Neural cell (in vitro differentiated cells): ENCODE measurements around the gene OCIAD1. TPM values are rescaled to one million over a fixed set of nuclear protein-coding genes. Genes with fewer than 3 reads are reported as not detected.

ENCODE experiments used
- H2AFZ ChIP-seq: fragments of 200-600, 300-800 bp; sonication (generic), shearing (Covaris generic); 2 replicates; pipeline ENCODE4 v1.6.0; 2014; ENCODE audit warnings: low read depth, mild to moderate bottlenecking, antibody characterized with exemption, low read length, moderate library complexity
- H3F3A ChIP-seq: fragments of 200-600 bp; shearing (Covaris generic); 2 replicates; pipeline ENCODE4 v1.6.1; 2016; ENCODE audit warnings: mild to moderate bottlenecking, moderate library complexity, mixed read lengths, antibody characterized with exemption, low read length; ENCODE audit not compliant: insufficient read depth, poor library complexity, severe bottlenecking
- H3K27ac ChIP-seq: fragments of 200-600, 300-800 bp; sonication (generic), shearing (Covaris generic); 2 replicates; pipeline ENCODE4 v1.5.1; 2014; ENCODE audit warnings: mild to moderate bottlenecking, low read length, moderate library complexity
- H3K27me3 ChIP-seq: fragments of 300-800, 200-600 bp; sonication (generic), shearing (Covaris generic); 2 replicates; pipeline ENCODE4 v1.6.0; 2014; ENCODE audit warnings: mild to moderate bottlenecking, low read depth, low read length, moderate library complexity; ENCODE audit not compliant: insufficient read depth
- H3K36me3 ChIP-seq: fragments of 300-800, 200-600 bp; sonication (generic), shearing (Covaris generic); 2 replicates; pipeline ENCODE4 v1.5.1; 2014; ENCODE audit warnings: mild to moderate bottlenecking, antibody characterized with exemption, low read length, moderate library complexity; ENCODE audit not compliant: insufficient read depth
- H3K4me2 ChIP-seq: fragments of 300-800, 200-600 bp; sonication (generic), shearing (Covaris generic); 2 replicates; pipeline ENCODE4 v1.6.0; 2014; ENCODE audit warnings: mild to moderate bottlenecking, low read length
- H3K4me3 ChIP-seq: fragments of 300-800, 200-600 bp; sonication (generic), shearing (Covaris generic); 2 replicates; pipeline ENCODE4 v1.5.1; 2014; ENCODE audit warnings: mild to moderate bottlenecking, low read length, moderate library complexity
- H3K79me2 ChIP-seq: fragments of 200-600 bp; shearing (Covaris generic); replicated peaks from 2 replicates; pipeline ENCODE4 v1.6.0; 2014; ENCODE audit warnings: mild to moderate bottlenecking, low read length, moderate library complexity; ENCODE audit not compliant: insufficient read depth
- H3K9ac ChIP-seq: fragments of 300-800, 200-600 bp; sonication (generic), shearing (Covaris generic); 2 replicates; pipeline ENCODE4 v1.6.1; 2016; ENCODE audit warnings: mild to moderate bottlenecking, low read length, mixed read lengths
- H3K9me2 ChIP-seq: fragments of 200-600 bp; shearing (Covaris generic); 2 replicates; pipeline ENCODE4 v1.6.1; 2016; ENCODE audit warnings: mild to moderate bottlenecking, low read length, mixed read lengths; ENCODE audit not compliant: insufficient read depth
- H3K9me3 ChIP-seq: fragments of 200-600, 300-800 bp; sonication (generic), shearing (Covaris generic); 2 replicates; pipeline ENCODE4 v1.6.1; 2016; ENCODE audit warnings: mild to moderate bottlenecking, mixed run types, low read length, moderate library complexity, mixed read lengths
- H4K20me1 ChIP-seq: fragments of 200-600 bp; shearing (Covaris generic); 2 replicates; pipeline ENCODE4 v1.6.1; 2016; ENCODE audit warnings: mild to moderate bottlenecking, mixed run types; ENCODE audit not compliant: insufficient read depth
- CTCF ChIP-seq: fragments of 450-650 bp; IDR thresholded peaks from 2 replicates; pipeline ENCODE4 v1.5.1; 2014; ENCODE audit warnings: antibody characterized with exemption, mild to moderate bottlenecking, moderate library complexity; ENCODE audit not compliant: poor library complexity, severe bottlenecking
- EP300 ChIP-seq: fragments of 450-650 bp; conservative IDR thresholded peaks from 2 replicates; pipeline ENCODE4 v1.6.1; 2014; ENCODE audit warnings: antibody characterized with exemption, mild to moderate bottlenecking, moderate library complexity; ENCODE audit not compliant: poor library complexity, severe bottlenecking
- EZH2 ChIP-seq: fragments of 200-600, 300-800 bp; shearing (Covaris generic), sonication (generic); IDR thresholded peaks from 2 replicates; pipeline ENCODE4 v1.6.1; 2014; ENCODE audit warnings: antibody characterized with exemption, low read length, borderline replicate concordance, mild to moderate bottlenecking; ENCODE audit not compliant: insufficient read depth, poor library complexity, severe bottlenecking
- MXI1 ChIP-seq: fragments of 450-650 bp; conservative IDR thresholded peaks from 2 replicates; pipeline ENCODE4 v1.6.1; 2014; ENCODE audit warnings: antibody characterized with exemption, mild to moderate bottlenecking; ENCODE audit not compliant: poor library complexity, severe bottlenecking
- POLR2AphosphoS5 ChIP-seq: IDR thresholded peaks from 2 replicates; pipeline ENCODE4 v1.6.1; 2012
- RAD21 ChIP-seq: fragments of 450-650 bp; conservative IDR thresholded peaks from 2 replicates; pipeline ENCODE4 v1.6.1; 2014; ENCODE audit warnings: antibody characterized with exemption, mild to moderate bottlenecking, moderate library complexity
- REST ChIP-seq: IDR thresholded peaks from 2 replicates; pipeline ENCODE4 v1.6.1; 2012; ENCODE audit warnings: borderline replicate concordance
- SMC3 ChIP-seq: fragments of 450-650 bp; conservative IDR thresholded peaks from 2 replicates; pipeline ENCODE4 v1.6.1; 2014; ENCODE audit warnings: antibody characterized with exemption, mild to moderate bottlenecking, moderate library complexity; ENCODE audit not compliant: poor library complexity
- TAF1 ChIP-seq: IDR thresholded peaks from 2 replicates; pipeline ENCODE4 v1.6.1; 2012; ENCODE audit warnings: low read depth
- polyA plus RNA-seq: library from polyadenylated mRNA; depleted of rRNA; stranded (reverse); fragments of >200 nt; gene quantifications from 2 replicates; pipeline ENCODE4 v1.2.3, GENCODE V29; 2014

The OCIAD1 gene
- polyA plus RNA-seq, 1 donor from 2014 or later: 449 TPM

- Histone ChIP-seq H3F3A (no peaks in the 10 kb centered on the region), H3K9me2 (no peaks in the 10 kb centered on the region), H3K27ac (no peak overlapping the region), H3K4me2 (no peak overlapping the region), H3K79me2 (no peaks in the 10 kb centered on the region), H2AFZ (no peak overlapping the region), H3K36me3 (peaks cover 4% of the 10 kb centered on the region), H3K27me3 (no peaks in the 10 kb centered on the region), H4K20me1 (no peaks in the 10 kb centered on the region), H3K9me3 (no peaks in the 10 kb centered on the region), H3K4me3 (no peak overlapping the region), H3K9ac (no peak overlapping the region)
- TF ChIP-seq RAD21 (no peak), MXI1 (no peak), EZH2 (no peak), TAF1 (no peak), EP300 (no peak)
Observed at GRCh38 chr4:48853604-48854394, 22.9 kb downstream of the OCIAD1 start.

- TF ChIP-seq TAF1 (no peak), MXI1 (no peak), EZH2 (no peak), RAD21 (no peak), CTCF (no peak), REST (no peak), EP300 (no peak), SMC3 (no peak), POLR2AphosphoS5 (no peak)
- Histone ChIP-seq H3K9me2 (no peaks in the 10 kb centered on the region), H3K27ac (no peak overlapping the region), H4K20me1 (no peaks in the 10 kb centered on the region), H3K4me2 (no peak overlapping the region), H3K9me3 (no peaks in the 10 kb centered on the region), H3K27me3 (no peaks in the 10 kb centered on the region), H2AFZ (no peak overlapping the region), H3K79me2 (no peaks in the 10 kb centered on the region), H3F3A (no peaks in the 10 kb centered on the region), H3K4me3 (no peak overlapping the region), H3K9ac (no peak overlapping the region), H3K36me3 (peaks cover 4% of the 10 kb centered on the region)
Observed at GRCh38 chr4:48854395-48854683, 23.5 kb downstream of the OCIAD1 start.
